Measurements from ENCODE around the gene SPIN3.
A peak's percentile ranks its signal among the peaks of the same experiment; 100 is the strongest.
"Not testable (repeated sequence)": the region's sequence is repeated elsewhere in the genome, so short reads cannot be mapped to it uniquely, and the experiment has no call there.

The SPIN3 gene

DNA sequence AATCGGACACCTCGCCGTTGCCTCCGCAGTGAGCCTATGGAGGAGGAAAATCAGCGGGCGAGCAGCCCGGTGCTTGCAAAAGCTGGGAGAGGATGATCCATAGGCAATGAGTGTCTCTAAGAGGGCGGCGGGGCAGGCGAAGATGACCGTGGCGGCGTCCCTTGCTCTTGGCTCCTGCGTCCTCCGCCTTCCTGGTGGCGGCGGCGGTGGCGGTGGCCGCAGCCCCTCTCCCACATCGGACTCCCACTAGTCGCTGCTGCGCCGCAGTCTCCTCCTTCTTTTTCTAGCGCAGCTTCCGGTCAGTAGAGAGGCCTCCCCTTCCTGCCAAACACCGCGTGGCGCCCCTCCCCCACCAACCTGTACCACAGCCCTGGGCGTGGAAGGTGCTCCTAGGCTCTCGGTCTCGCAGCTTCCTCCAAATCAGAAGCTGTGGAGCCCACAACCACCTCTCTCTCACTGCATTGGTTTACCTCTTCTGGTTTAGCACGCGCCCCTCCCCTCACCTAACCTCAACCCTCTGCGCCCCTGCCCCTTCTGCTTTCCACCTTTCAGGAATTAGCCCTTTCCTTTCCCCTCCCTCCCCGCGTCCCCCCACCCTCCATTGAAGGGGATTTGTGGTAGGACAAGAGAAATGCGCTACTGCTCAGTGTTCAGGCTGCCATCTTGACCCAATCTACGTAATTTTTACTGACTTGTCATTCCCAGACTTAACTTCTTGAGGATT is at the start of gene SPIN3:
Gene SPIN3, minus strand, starts transcription at position 271 of the 724 bp plus-strand sequence. CDS start 594 bp downstream, outside the sequence.
- DNase-seq: peak; percentile 84

DNA sequence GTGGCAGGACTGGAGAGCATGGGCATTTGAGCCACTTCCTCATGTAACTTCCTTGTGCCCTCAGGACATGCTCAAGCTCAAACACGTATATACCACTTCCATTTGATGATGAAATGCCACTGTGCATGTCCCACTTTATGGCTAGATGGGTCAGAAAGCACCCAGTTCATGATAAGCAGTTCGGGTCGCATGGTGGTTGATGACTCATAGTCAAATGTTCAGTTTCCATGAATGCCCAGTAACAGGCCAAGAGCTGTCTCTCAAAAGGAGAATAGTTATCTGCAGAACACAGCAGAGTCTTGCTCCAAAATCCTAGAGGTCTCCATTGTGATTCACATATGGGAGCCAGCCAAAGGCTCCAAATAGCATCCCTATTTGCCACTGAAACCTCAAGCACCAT is 48.9 kb upstream of the SPIN3 start:
- DNase-seq: no peak

DNA sequence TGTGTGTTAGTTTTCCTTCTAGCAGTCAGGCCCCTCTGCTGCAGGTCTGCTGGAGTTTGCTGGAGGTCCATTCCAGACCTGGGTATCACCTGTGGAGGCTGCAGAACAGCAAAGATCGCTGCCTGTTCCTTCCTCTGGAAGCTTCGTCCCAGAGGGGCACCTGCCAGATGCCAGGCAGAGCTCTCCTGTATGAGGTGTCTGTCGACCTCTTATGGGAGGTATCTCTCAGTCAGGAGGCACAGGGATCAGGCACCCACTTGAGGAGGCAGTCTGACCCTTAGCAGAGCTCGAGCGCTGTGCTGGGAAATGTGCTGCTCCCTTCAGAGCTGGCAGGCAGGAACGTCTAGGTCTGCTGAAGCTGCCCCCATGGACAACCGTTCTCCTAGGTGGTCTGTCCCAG is 41.9 kb upstream of the SPIN3 start:
- DNase-seq: not testable (repeated sequence)

- DNase-seq: no peak
Observed at GRCh38 chrX:56994375-56995270, 718 bp downstream of the SPIN3 start.

- no peak for DNase-seq
Observed at GRCh38 chrX:56987741-56988140, 7.6 kb downstream of the SPIN3 start.

DNA sequence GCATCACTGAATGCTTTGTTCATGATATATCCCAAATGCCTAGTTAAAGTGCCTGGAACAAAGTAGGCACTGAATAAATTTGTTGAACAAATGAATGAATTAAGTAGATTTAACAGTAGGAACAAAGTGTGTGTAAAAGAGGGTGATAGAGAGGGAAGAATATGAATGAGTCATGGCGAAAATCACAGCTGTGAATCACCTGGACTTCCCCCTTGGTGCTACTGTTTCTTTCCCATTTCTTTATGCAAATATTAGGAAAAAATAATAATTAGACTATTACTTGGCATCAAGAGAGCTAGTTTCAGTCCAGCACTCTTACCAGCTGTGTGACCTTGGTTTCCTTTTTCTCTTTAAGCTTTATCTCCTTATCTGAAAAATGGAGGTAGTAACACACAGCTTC is 9.2 kb downstream of the SPIN3 start:
- no peak for DNase-seq

DNA sequence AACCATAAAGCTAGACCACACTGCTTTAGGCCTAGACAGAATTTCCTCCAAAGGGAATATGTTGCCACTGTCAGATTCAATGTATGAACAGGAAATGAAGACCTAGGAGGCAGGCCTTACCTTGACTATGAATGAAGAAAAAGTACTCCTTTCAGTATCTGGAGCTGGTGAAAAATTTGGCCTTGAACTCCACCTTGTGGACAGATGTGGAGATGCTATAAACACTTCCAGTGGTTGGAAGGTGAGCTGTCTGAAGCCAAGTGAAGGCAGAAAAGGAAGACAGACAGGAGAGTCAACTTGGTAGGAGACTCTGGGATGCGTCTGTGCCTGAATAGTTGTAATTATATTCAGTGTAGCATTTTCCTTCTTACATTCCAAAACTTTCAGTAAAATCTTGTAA is 17.2 kb downstream of the SPIN3 start:
- DNase-seq: no peak

DNA sequence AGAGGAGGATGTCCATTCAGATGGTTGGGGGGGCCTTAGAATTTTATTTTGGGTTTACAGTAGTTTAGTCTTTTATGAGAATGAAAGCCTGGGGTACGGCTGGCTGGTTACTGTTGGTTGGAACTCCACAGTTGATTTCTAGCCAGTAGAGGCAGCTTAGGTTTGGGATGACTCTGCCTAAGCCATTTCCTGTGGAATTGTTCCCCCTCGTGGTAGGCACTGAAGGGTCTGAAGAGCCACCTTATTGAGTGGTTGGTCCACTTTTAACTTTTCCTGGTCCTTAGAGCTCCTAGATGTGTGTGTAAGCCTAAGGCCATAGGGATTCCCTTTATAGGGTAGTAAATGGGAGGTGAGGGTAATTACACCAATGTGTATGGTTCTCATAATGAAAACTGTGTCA is 19.7 kb downstream of the SPIN3 start:
- DNase-seq: no peak

GRCh38 chrX:56974408-56974807 is 20.9 kb downstream of the SPIN3 start:
- DNase-seq: no peak

DNA sequence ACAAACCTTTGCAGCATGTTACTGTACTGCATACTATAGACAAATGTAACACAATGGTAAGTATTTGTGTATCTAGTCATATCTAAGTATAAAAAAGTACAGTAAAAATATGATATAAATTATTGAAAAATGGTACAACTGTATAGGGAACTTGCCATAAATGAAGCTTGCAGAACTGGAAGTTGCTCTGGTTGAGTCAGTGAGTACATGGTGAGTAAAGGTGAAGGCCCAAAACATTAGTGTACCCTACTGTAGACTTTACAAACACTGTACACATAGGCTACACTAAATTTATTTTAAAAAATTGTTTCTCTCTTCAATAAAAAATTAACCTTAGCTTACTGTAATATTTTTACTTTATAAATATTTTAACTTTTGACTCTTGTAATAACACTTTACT is 25.8 kb downstream of the SPIN3 start:
- no peak for DNase-seq

GRCh38 chrX:56968980-56969379 is 26.4 kb downstream of the SPIN3 start:
- DNase-seq: no peak

- no peak for DNase-seq
Observed at GRCh38 chrX:56963377-56963776, 32.0 kb downstream of the SPIN3 start.

GRCh38 chrX:56947699-56948098 is 47.6 kb downstream of the SPIN3 start:
- no peak for DNase-seq

DNA sequence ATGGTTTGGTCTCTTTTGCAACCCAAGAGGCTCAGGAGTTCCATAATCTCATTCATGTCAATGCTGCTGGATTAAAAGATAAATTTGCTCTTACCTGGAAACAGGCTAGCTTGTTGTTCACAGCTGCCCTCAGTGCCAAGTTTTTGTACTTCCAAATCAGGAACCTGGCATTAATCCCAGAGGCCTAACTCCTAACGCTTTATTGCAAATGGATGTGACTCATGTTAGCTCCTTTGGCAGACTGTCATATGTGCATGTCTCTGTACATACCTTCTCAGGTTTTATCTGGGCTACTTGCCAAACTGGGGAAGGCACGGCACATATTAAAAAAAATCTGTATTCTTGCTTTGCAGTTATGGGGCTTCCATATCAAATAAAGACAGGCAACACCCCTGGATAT is 49.1 kb downstream of the SPIN3 start:
- not testable (repeated sequence) for DNase-seq

DNA sequence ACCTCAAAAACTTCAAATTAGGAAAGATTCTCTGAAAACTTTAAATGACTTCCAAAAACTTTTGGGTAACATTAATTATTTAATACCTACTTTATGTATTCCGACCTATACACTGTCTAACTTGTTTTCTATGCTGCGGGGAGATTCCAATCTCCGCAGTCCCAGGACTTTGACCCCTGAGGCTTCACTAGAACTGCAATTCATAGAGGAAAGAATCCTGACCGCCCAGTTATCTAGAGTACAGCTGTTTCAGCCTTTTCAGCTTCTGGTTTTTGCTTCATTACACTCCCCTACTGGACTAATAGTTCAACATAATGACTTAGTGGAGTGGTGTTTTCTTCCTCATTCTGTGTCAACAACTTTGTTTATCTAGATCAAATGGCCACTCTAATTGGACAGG is 50.1 kb downstream of the SPIN3 start:
- DNase-seq: not testable (repeated sequence)

DNA sequence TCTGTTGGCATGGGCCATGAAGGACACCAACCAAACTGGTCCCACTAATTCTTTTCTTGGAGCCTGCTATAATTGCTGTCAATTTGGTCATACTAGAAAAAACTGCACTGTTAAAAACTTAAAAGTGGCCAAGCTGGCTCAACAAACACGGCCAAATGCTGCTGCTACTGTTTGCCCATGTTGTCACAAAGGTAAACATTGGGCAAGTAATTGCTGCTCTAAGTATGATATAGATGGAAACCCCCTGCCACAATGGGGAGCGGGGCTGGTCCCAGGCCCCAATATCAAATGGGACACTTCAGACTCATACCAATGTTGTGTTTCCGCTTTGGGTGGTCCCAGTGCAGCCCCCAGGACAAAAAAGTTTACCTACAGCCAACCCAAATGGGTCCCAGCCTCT is 52.1 kb downstream of the SPIN3 start:
- DNase-seq: no peak

All from right forelimb (tissue), 1 donor.